A549 (cell line): ENCODE measurements around the gene TBCC.

Experiments
- FOSL2 ChIP-seq, 2 experiments: fragments of 450-650 bp in 1 of 2; fragments of >200 bp in 1 of 2; sonication (Bioruptor Twin) in 1 of 2; formaldehyde crosslinking; IDR thresholded peaks; 2 replicates each; pipeline versions ENCODE4 v1.5.0 to v1.6.1; 2016 to 2020; ENCODE audit warnings: mild to moderate bottlenecking in 1 of 2, moderate library complexity in 1 of 2
- POLR2A ChIP-seq: IDR thresholded peaks from 2 replicates; pipeline ENCODE4 v1.6.1; 2012; ENCODE audit warnings: mild to moderate bottlenecking, low read length
- RCOR1 ChIP-seq: fragments of 150-350 bp; IDR thresholded peaks from 2 replicates; pipeline ENCODE4 v1.6.1; 2014; ENCODE audit warnings: antibody characterized with exemption, low read length, low read depth
- RFX5 ChIP-seq: fragments of 450-650 bp; IDR thresholded peaks from 2 replicates; pipeline ENCODE4 v1.7.1; 2014; ENCODE audit warnings: antibody characterized with exemption, mild to moderate bottlenecking, moderate library complexity
- TF ChIP-seq, protein P1 (sequence below): fragments of >200 bp; sonication (Bioruptor Twin); formaldehyde crosslinking; IDR thresholded peaks from 3 replicates; pipeline ENCODE4 v1.5.1; 2016
- TF ChIP-seq, protein P2 (sequence below): IDR thresholded peaks from 2 replicates; pipeline ENCODE4 v1.6.1; 2012
- TF ChIP-seq, protein P3 (sequence below): fragments of 200-600 bp; sonication (generic); IDR thresholded peaks from 2 replicates; pipeline ENCODE4 v1.6.1; 2016; ENCODE audit warnings: antibody characterized with exemption, mild to moderate bottlenecking, moderate library complexity

DNA sequence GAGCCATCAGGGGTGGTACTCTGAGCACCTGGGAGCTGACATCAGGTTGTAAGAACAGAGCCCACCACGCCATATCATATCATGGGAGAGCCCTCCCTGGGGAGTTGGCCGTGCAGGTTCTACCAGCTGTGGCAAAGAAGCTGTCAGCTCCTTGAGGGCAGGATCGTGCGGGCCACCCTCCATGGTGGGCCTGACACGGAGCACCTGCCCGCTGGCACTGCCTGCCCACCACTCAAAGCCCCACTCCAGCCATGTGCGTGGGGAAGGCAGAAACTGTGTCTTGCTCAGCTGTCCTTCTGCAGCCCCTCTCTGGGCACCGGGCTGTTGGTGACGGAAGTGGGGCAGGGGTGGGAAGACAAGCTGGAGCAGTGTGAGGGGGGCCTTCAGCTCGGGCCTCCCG lies 37.8 kb downstream of the TBCC start:
- TF ChIP-seq, protein P1, sequence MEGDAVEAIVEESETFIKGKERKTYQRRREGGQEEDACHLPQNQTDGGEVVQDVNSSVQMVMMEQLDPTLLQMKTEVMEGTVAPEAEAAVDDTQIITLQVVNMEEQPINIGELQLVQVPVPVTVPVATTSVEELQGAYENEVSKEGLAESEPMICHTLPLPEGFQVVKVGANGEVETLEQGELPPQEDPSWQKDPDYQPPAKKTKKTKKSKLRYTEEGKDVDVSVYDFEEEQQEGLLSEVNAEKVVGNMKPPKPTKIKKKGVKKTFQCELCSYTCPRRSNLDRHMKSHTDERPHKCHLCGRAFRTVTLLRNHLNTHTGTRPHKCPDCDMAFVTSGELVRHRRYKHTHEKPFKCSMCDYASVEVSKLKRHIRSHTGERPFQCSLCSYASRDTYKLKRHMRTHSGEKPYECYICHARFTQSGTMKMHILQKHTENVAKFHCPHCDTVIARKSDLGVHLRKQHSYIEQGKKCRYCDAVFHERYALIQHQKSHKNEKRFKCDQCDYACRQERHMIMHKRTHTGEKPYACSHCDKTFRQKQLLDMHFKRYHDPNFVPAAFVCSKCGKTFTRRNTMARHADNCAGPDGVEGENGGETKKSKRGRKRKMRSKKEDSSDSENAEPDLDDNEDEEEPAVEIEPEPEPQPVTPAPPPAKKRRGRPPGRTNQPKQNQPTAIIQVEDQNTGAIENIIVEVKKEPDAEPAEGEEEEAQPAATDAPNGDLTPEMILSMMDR = no peak
- TF ChIP-seq RFX5 = no peak
- TF ChIP-seq RCOR1 = no peak
- TF ChIP-seq FOSL2 (IDR thresholded peaks at IDR 0.05) = no peak
- no peak for TF ChIP-seq FOSL2 (CRISPR knock-in tag; IDR thresholded peaks at IDR 0.05)
- TF ChIP-seq POLR2A = no peak
- TF ChIP-seq, protein P2, sequence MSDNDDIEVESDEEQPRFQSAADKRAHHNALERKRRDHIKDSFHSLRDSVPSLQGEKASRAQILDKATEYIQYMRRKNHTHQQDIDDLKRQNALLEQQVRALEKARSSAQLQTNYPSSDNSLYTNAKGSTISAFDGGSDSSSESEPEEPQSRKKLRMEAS = no peak
- TF ChIP-seq, protein P3, sequence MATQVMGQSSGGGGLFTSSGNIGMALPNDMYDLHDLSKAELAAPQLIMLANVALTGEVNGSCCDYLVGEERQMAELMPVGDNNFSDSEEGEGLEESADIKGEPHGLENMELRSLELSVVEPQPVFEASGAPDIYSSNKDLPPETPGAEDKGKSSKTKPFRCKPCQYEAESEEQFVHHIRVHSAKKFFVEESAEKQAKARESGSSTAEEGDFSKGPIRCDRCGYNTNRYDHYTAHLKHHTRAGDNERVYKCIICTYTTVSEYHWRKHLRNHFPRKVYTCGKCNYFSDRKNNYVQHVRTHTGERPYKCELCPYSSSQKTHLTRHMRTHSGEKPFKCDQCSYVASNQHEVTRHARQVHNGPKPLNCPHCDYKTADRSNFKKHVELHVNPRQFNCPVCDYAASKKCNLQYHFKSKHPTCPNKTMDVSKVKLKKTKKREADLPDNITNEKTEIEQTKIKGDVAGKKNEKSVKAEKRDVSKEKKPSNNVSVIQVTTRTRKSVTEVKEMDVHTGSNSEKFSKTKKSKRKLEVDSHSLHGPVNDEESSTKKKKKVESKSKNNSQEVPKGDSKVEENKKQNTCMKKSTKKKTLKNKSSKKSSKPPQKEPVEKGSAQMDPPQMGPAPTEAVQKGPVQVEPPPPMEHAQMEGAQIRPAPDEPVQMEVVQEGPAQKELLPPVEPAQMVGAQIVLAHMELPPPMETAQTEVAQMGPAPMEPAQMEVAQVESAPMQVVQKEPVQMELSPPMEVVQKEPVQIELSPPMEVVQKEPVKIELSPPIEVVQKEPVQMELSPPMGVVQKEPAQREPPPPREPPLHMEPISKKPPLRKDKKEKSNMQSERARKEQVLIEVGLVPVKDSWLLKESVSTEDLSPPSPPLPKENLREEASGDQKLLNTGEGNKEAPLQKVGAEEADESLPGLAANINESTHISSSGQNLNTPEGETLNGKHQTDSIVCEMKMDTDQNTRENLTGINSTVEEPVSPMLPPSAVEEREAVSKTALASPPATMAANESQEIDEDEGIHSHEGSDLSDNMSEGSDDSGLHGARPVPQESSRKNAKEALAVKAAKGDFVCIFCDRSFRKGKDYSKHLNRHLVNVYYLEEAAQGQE = no peak
